Dendritic cell treated with granulocyte-macrophage colony-stimulating factor and Interleukin-4, amounts not matched to agents 40 ng/mL and 50 ng/mL, for 4 days (primary cell): ENCODE results near the gene KCNG4.

ENCODE experiments used
- H3K27ac Mint-ChIP-seq: one replicate; pipeline ENCODE4 v1.8.0; 2022; ENCODE audit warnings: mild to moderate bottlenecking, mixed read lengths
- H3K27me3 Mint-ChIP-seq: one replicate; pipeline ENCODE4 v1.8.0; 2022; ENCODE audit warnings: mild to moderate bottlenecking, mixed read lengths
- H3K36me3 Mint-ChIP-seq: one replicate; pipeline ENCODE4 v1.8.0; 2022; ENCODE audit warnings: low read depth, mixed read lengths
- H3K4me1 Mint-ChIP-seq: one replicate; pipeline ENCODE4 v1.8.0; 2022; ENCODE audit warnings: low read depth, mixed read lengths
- H3K4me3 Mint-ChIP-seq: one replicate; pipeline ENCODE4 v1.8.0; 2022; ENCODE audit warnings: mild to moderate bottlenecking, moderate library complexity, mixed read lengths
- H3K9me3 Mint-ChIP-seq: one replicate; pipeline ENCODE4 v1.8.0; 2022; ENCODE audit warnings: mixed read lengths
- intact Hi-C: fragments of 100-400 bp; cut with micrococcal nuclease; formaldehyde crosslinking; loops from one replicate; pipeline ENCODE4 v1.15.0; 2022

Gene KCNG4

GRCh38 chr16:84236671-84237070 is 3.1 kb downstream of the KCNG4 start:
- H3K9me3 Mint-ChIP-seq = no peaks in the 10 kb centered on the region
- H3K27ac Mint-ChIP-seq = no peak overlapping the region
- no peaks in the 10 kb centered on the region for H3K36me3 Mint-ChIP-seq
- intact Hi-C loops = no loop called here
- no peak overlapping the region for H3K4me3 Mint-ChIP-seq
- peaks cover 37% of the 10 kb centered on the region for H3K27me3 Mint-ChIP-seq
- peaks cover 17% of the 10 kb centered on the region for H3K4me1 Mint-ChIP-seq

- intact Hi-C loops = no loop called here
- Mint-ChIP-seq H3K36me3 (no peaks in the 10 kb centered on the region), H3K27me3 (peaks cover 30% of the 10 kb centered on the region), H3K9me3 (no peaks in the 10 kb centered on the region), H3K4me3 (no peak overlapping the region), H3K27ac (no peak overlapping the region), H3K4me1 (peaks cover 8% of the 10 kb centered on the region)
These were observed 5.2 kb downstream of the KCNG4 start for GRCh38 chr16:84234321-84235241.

- Mint-ChIP-seq H3K27ac (no peak overlapping the region), H3K27me3 (peaks cover 38% of the 10 kb centered on the region), H3K36me3 (no peaks in the 10 kb centered on the region), H3K4me3 (no peak overlapping the region), H3K9me3 (no peaks in the 10 kb centered on the region), H3K4me1 (peaks cover 1% of the 10 kb centered on the region)
- intact Hi-C loops = no loop called here
These were observed 6.1 kb downstream of the KCNG4 start for GRCh38 chr16:84233748-84234147.

GRCh38 chr16:84232969-84233368 is 6.8 kb downstream of the KCNG4 start:
- Mint-ChIP-seq H3K36me3 (no peaks in the 10 kb centered on the region), H3K27ac (no peak overlapping the region)

GRCh38 chr16:84232060-84232459 is 7.8 kb downstream of the KCNG4 start:
- no peak overlapping the region for H3K27ac Mint-ChIP-seq
- no peaks in the 10 kb centered on the region for H3K9me3 Mint-ChIP-seq
- H3K36me3 Mint-ChIP-seq = no peaks in the 10 kb centered on the region
- intact Hi-C loops = no loop called here
- no peak overlapping the region for H3K4me3 Mint-ChIP-seq
- H3K4me1 Mint-ChIP-seq = peaks cover 13% of the 10 kb centered on the region
- H3K27me3 Mint-ChIP-seq = peaks cover 45% of the 10 kb centered on the region

More at GRCh38 chr16:84232969-84233368, 6.8 kb downstream of the KCNG4 start:
- Mint-ChIP-seq H3K9me3 (no peaks in the 10 kb centered on the region), H3K27me3 (peaks cover 38% of the 10 kb centered on the region), H3K4me1 (peaks cover 9% of the 10 kb centered on the region), H3K4me3 (no peak overlapping the region)
- intact Hi-C loops = no loop called here

GRCh38 chr16:84229471-84229870 is 10.3 kb downstream of the KCNG4 start:
- H3K27ac Mint-ChIP-seq = no peak overlapping the region
- intact Hi-C loops = no loop called here
- H3K36me3 Mint-ChIP-seq = no peaks in the 10 kb centered on the region
- no peak overlapping the region for H3K4me3 Mint-ChIP-seq
- H3K9me3 Mint-ChIP-seq = no peaks in the 10 kb centered on the region
- H3K27me3 Mint-ChIP-seq = peaks cover 42% of the 10 kb centered on the region
- H3K4me1 Mint-ChIP-seq = peaks cover 13% of the 10 kb centered on the region

- intact Hi-C loops = no loop called here
- peaks cover 37% of the 10 kb centered on the region for H3K27me3 Mint-ChIP-seq
- no peaks in the 10 kb centered on the region for H3K36me3 Mint-ChIP-seq
- H3K27ac Mint-ChIP-seq = no peak overlapping the region
- H3K4me3 Mint-ChIP-seq = no peak overlapping the region
- no peaks in the 10 kb centered on the region for H3K9me3 Mint-ChIP-seq
- peaks cover 13% of the 10 kb centered on the region for H3K4me1 Mint-ChIP-seq
These were observed 11.5 kb downstream of the KCNG4 start for GRCh38 chr16:84228256-84228838.

- intact Hi-C loops = no loop called here
- no peak overlapping the region for H3K27ac Mint-ChIP-seq
- no peaks in the 10 kb centered on the region for H3K36me3 Mint-ChIP-seq
- H3K4me1 Mint-ChIP-seq = peaks cover 13% of the 10 kb centered on the region
- no peaks in the 10 kb centered on the region for H3K9me3 Mint-ChIP-seq
- H3K27me3 Mint-ChIP-seq = peaks cover 36% of the 10 kb centered on the region
- H3K4me3 Mint-ChIP-seq = no peak overlapping the region
These were observed 12.3 kb downstream of the KCNG4 start for GRCh38 chr16:84227548-84227947.

- Mint-ChIP-seq H3K4me1 (peaks cover 13% of the 10 kb centered on the region), H3K4me3 (no peak overlapping the region), H3K27me3 (peaks cover 30% of the 10 kb centered on the region), H3K36me3 (no peaks in the 10 kb centered on the region), H3K9me3 (no peaks in the 10 kb centered on the region), H3K27ac (no peak overlapping the region)
- intact Hi-C loops = no loop called here
These were observed 13.8 kb downstream of the KCNG4 start for GRCh38 chr16:84226026-84226425.

- Mint-ChIP-seq H3K27me3 (peaks cover 27% of the 10 kb centered on the region), H3K4me3 (no peak overlapping the region), H3K36me3 (no peaks in the 10 kb centered on the region), H3K4me1 (peaks cover 13% of the 10 kb centered on the region), H3K9me3 (no peaks in the 10 kb centered on the region), H3K27ac (no peak overlapping the region)
- intact Hi-C loops = no loop called here
These were observed 14.2 kb downstream of the KCNG4 start for GRCh38 chr16:84225571-84225970.

GRCh38 chr16:84225126-84225525 is 14.7 kb downstream of the KCNG4 start:
- peaks cover 13% of the 10 kb centered on the region for H3K4me1 Mint-ChIP-seq

GRCh38 chr16:84224554-84224953 is 15.3 kb downstream of the KCNG4 start:
- H3K4me3 Mint-ChIP-seq = no peak overlapping the region
- H3K4me1 Mint-ChIP-seq = peaks cover 13% of the 10 kb centered on the region
- H3K27me3 Mint-ChIP-seq = peaks cover 24% of the 10 kb centered on the region
- H3K27ac Mint-ChIP-seq = no peak overlapping the region
- no peaks in the 10 kb centered on the region for H3K36me3 Mint-ChIP-seq
- no peaks in the 10 kb centered on the region for H3K9me3 Mint-ChIP-seq
- intact Hi-C loops = no loop called here

More at GRCh38 chr16:84225126-84225525, 14.7 kb downstream of the KCNG4 start:
- no peaks in the 10 kb centered on the region for H3K36me3 Mint-ChIP-seq
- no peak overlapping the region for H3K27ac Mint-ChIP-seq
- H3K27me3 Mint-ChIP-seq = peaks cover 25% of the 10 kb centered on the region
- intact Hi-C loops = no loop called here
- no peak overlapping the region for H3K4me3 Mint-ChIP-seq
- H3K9me3 Mint-ChIP-seq = no peaks in the 10 kb centered on the region

GRCh38 chr16:84223456-84223855 is 16.4 kb downstream of the KCNG4 start:
- intact Hi-C loops = no loop called here
- Mint-ChIP-seq H3K27ac (no peak overlapping the region), H3K4me3 (no peak overlapping the region), H3K27me3 (peaks cover 17% of the 10 kb centered on the region), H3K9me3 (no peaks in the 10 kb centered on the region), H3K36me3 (no peaks in the 10 kb centered on the region), H3K4me1 (peaks cover 9% of the 10 kb centered on the region)

- no peak overlapping the region for H3K27ac Mint-ChIP-seq
- H3K27me3 Mint-ChIP-seq = peaks cover 5% of the 10 kb centered on the region
- intact Hi-C loops = no loop called here
- H3K9me3 Mint-ChIP-seq = no peaks in the 10 kb centered on the region
- no peak overlapping the region for H3K4me3 Mint-ChIP-seq
- no peaks in the 10 kb centered on the region for H3K4me1 Mint-ChIP-seq
- H3K36me3 Mint-ChIP-seq = no peaks in the 10 kb centered on the region
These were observed 19.0 kb downstream of the KCNG4 start for GRCh38 chr16:84220851-84221250.
